NCI-H1105 treated with DMSO at 0.1 percent for 48 hours (cell line): ENCODE measurements around the gene ADAMTS18.

Source experiments
- DNase-seq: peaks from one replicate; lab custom pipeline; 2025; lab: John Stamatoyannopoulos, UW

ADAMTS18 gene

GRCh38 chr16:77437859-77438258 is 3.0 kb upstream of the ADAMTS18 start:
- DNase-seq, result peak; percentile 8

DNA sequence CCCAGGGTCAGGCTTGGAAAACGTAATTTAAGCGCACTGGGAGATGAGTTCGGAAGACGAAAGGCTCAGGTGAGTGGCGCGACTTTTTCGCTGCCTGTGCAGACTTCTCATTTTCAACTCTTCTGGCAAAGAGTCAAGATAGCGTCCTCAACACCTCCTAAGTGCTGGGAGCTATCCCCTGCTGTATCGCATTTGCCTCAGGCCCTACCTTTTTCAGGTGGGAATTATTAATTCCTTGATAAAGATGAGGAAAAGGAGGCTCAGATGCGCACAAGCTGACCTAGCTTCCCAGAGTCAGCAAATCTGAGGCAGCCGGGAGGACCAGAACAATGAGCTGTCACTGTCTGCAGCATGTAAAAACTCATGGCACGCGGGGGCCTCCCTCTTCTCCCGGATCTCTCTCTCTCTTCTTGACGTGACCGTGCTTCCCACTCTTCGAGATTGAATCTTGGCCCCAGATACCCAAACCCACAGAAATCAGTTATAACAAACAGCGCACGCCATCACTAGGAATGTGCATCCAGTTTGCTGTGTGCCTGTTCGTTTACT is 512 bp upstream of the ADAMTS18 start:
- DNase-seq, result no peak

- peak; percentile 21 for DNase-seq
These were observed 758 bp downstream of the ADAMTS18 start for GRCh38 chr16:77434022-77434529.

- DNase-seq, result no peak
These were observed 1.7 kb downstream of the ADAMTS18 start for GRCh38 chr16:77433146-77433545.

GRCh38 chr16:77432264-77432663 is 2.6 kb downstream of the ADAMTS18 start:
- no peak for DNase-seq

DNA sequence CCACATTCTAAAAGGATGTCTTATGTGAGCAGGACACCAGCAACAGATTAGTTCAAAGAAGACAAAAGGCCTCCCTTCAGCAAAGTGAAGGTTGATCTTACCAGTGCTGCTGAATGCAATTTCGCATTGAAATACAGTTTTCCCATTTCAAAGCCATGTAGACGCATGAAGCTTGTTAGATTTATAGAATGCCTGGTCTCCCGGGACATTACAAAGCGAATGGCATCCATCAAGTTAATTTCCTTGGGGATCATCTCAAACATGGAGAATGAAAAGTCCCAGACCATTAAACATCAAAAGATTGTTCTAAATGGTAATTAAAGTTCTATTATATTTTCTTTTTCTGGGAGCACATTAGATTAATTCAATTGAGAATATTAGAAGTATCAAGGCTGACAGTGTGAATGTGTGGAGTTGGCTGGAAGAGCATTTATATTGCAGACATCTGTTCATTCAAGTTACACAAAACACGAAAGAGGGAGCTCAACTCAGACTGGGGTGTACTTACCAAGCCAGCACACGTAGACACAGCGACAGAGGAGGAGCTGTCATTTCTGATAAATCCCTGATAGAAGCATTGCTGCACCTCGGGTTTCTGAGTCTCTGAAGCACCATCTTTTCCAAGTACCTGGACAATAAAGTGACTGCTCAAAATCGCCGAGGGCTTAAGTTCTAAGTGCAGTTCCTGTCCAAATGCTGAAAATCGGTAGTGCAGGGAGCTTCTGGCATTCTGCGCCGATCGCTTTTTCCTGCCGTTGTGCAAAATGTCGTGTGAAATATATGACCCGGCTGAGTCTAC is 3.8 kb downstream of the ADAMTS18 start:
- no peak for DNase-seq

- DNase-seq, result no peak
These were observed 4.5 kb downstream of the ADAMTS18 start for GRCh38 chr16:77430360-77430759.

DNA sequence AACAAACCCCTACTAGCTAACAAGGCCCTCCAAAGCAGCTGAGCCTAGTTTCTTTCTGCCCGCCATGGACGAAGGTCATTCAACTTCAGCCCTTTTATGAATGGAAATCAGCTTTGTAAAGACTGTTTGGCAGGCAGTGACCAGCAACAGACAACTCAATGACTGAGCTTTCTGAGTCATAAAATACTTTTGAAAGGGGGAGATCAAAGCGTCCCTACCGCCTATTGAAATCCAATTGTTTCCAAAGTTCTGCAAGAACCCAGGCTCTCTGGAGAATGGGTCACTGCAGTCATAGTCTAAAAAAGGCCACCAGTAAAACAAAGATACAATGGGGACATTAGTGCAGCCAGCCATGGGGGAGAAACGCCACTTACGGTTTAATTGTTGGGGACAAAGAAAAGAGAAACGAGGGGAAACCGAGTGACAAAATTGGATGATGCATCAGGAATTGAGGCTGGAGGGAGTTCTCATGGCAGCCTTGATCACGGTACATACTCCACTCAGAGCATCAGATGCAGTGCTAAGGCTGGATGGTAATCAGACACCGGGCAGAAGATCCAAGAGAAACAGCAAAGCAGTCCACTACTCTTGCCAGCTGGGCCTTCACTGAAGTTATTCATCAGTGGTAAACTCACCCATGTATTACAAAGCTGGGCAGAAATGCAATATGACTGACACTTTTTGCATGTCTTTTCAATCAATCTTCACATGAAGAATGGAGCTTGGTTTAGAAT is 9.8 kb downstream of the ADAMTS18 start:
- no peak for DNase-seq

GRCh38 chr16:77422196-77422784 is 12.5 kb downstream of the ADAMTS18 start:
- no peak for DNase-seq

- DNase-seq, result no peak
These were observed 17.8 kb downstream of the ADAMTS18 start for GRCh38 chr16:77416939-77417480.

DNA sequence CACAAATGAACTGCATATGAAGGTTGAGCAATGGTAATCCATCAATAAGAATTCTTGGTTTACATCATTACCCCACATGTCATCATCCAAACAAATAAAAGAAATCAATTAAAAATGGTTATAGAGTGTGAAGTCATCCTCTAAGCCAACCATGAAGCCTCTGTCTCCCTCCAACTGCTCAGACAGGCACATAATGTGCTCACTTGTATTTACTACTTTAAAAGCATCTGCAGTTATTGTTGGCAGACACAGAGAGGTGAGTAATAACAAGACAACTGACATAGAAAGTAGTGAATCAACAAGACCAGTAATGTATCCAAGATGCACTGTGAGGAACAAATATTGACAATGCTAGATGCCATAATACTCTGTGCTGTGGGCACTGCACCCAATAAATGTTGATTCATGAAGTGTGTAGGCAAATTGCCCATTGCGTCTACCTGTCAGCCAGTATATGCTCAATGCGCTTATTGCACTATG is 20.0 kb downstream of the ADAMTS18 start:
- DNase-seq, result no peak

- no peak for DNase-seq
These were observed 24.4 kb downstream of the ADAMTS18 start for GRCh38 chr16:77410449-77410848.

DNA sequence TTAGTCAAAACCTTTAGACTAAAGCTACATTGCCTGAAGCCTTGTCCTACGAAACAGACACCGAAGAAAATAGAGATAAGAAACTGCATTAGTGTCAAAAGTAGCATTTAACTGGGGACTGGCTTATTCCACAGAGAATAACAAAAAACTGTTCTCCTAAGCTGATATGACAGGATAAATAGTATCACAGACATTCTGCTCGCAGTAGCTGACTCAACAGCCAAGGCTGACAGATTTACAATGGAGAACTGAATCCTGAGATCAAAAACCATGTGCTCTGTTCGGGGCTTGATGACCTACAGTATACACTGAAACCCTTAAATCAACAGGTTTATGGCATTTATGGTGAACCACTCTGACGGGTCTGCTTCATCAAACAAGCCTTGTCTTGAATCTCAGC is 25.5 kb downstream of the ADAMTS18 start:
- DNase-seq, result no peak

DNA sequence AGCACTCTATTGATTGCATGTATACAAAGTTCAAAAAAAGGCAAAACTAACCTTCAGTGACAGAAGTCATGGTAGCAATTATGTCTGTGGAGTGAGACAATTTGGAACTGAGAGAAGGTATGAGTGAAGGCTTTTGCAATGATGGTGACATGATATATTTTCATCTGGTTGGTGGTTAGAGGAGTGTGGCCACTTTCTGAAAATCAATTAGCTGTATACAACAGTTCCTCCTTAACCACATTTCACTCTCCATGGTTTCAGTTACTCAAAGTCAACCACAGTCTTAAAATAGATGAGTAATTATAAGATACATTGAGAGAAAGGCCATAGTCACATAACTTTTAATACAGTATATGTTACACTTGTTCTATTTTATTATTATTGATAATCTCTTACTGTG is 26.2 kb downstream of the ADAMTS18 start:
- no peak for DNase-seq

DNA sequence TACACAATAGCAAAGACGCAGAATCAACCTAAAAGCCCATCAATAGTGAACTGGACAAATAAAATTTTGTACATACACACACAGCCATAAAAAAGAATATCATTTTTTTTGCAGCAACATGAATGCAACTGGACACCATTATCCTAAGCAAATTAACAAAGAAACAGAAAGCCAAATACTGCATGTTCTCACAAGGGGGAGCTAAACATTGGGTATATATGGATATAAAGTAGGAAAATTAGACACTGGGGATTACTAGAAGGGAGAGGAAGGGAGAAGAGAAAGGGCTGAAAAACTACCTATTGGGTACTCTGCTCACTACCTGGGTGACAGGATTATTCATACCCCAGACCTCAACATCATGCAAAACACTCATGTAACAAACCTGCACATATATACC is 28.2 kb downstream of the ADAMTS18 start:
- DNase-seq, result peak; percentile 19

GRCh38 chr16:77404775-77405174 is 30.1 kb downstream of the ADAMTS18 start:
- DNase-seq, result no peak

DNA sequence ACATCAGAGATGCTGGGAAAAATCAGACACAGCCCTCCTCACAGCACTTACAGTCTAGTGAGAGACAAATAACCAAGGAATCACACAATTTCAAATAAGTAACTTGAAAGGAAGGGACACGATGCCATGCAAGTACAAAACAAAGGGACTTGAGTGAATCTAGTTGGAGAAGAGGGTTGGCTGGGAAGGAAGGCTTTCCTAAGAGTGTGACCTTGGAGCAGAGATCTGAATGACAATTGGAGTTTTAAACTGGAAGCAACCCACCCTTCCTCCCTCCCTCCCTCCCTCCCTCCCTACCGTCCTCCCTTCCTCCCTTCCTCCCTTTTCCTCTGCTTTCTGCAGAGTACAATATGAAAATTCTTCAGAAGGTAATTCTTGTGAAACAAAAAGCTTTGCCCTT is 31.1 kb downstream of the ADAMTS18 start:
- no peak for DNase-seq

DNA sequence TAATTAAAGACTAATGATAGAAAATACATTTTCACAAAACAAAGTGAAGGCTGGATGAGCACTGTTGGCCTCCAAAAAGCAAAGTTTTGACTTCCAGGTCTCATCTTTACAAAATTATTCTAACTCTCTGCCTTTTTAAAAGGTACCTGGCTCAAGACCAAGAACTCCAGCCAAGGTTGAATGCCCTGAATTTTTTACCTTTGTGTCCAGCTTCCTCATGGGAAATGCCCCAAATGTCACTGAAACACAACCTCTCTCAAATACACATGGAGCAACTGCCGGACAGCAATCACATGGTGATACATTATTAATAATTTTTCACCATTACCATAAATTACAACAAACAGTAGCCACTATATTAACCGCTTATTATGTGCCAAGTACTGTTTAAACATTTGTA is 32.2 kb downstream of the ADAMTS18 start:
- DNase-seq, result no peak

DNA sequence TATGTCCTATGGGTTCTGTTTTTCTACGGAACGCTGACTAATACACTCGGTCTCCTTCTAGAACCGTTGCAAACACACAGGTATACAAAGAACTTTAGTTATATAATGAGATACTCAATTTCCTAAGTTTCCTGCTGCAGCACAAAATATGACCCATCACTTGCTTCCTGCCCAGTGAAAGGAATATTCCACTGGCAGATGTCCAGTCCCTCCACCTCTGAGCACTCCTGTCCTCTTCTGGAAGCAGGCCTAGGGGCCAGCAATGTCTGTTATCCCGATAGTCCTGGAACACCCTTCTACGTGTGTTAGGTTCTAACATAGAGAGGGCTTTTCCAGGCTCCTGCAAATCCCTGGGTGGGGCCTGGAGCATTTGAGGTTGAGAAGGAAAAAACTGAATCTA is 32.7 kb downstream of the ADAMTS18 start:
- DNase-seq, result no peak

- DNase-seq, result no peak
These were observed 35.3 kb downstream of the ADAMTS18 start for GRCh38 chr16:77399546-77399945.

DNA sequence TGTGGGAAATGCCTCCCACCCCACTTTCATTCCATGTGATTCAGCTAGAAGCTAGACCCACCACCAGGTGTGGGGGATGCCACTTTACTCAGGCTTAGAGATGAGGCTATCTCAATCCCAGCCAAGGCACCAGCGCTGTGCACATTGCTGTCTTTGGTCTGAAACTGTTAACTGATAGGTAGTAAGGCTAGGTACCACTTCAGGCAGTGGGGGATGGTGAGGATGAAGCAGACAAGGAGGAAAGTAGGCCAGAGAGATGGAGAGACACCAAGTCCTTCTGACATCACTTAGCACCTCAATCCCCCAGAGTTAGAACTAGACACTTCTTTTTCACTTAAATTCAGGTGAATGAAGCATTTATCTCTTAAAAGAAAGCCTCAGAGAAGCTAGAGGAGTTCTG is 35.8 kb downstream of the ADAMTS18 start:
- DNase-seq, result no peak

DNA sequence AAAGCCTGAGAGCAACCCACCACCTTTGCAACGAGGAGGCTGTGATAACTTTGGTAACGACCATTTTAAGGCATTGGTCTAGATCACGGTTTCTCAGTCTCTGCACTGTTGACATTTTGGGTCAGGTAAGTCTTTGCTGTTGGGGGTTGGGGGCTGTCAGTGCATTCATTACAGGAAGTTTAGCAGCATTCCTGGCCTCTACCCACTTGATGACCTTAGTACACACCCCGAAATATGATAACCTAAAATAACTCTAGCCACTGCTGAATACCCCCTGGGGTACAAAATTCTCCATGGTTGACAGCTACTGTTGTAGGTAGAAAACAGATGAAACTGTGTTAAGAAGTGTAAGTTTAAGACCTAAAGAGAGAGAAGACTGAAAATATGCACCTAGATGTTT is 36.3 kb downstream of the ADAMTS18 start:
- DNase-seq, result no peak
